ENCODE results near the gene DISP3. TPM values are rescaled to one million over a fixed set of nuclear protein-coding genes. Genes with fewer than 3 reads are reported as not detected.

The DISP3 gene
- total and polyA plus RNA-seq, 9 of the 15 experiments (the other 6 are each of a cell fraction or from before 2014, with no cell fraction given) = 0.03 to 0.19 (median 0.15) TPM; not detected in 5

- ATAC-seq = no peak
- in situ Hi-C loops (cut with MboI) = no loop called here
Measured at GRCh38 chr1:11466416-11466815, 12.5 kb upstream of the DISP3 start.

More at GRCh38 chr1:11466416-11466815, 12.5 kb upstream of the DISP3 start:
- WGBS (ENCODE audit: insufficient coverage, low coverage, missing lambda C conversion rate) = 0% methylated on average over 2 of the region's 2 CpGs
- H3K9me3 ChIP-seq (replicated peaks; ENCODE audit: control insufficient read depth, insufficient read depth, low read depth, low read length) = no peaks in the 10 kb centered on the region
- BruUV-seq (replicated peaks) = no TSS peak
- H3K9ac ChIP-seq (ENCODE audit: insufficient read depth in 1 of 2, low read depth in 2 of 2, low read length in 2 of 2) = no peak overlapping the region
- no peak overlapping the region for H3K4me3 ChIP-seq
- FAIRE-seq (no peak), DNase-seq (ENCODE audit: extremely low read depth in 1 of 4, low spot score in 3 of 4) (no peak)
- no peak overlapping the region for H2AFZ ChIP-seq (ENCODE audit: low read depth, low read length)
- H3K4me2 ChIP-seq (ENCODE audit: insufficient read depth, low read length) = no peak overlapping the region
- peaks cover 13% of the 10 kb centered on the region; the same call in 1 of the 2 replicates for H4K20me1 ChIP-seq (replicated peaks; ENCODE audit: control insufficient read depth, insufficient read depth, low read length)
- ChIA-PET CTCF (ENCODE audit: low intra/inter-chr PET ratio) (no interaction called here), POLR2A (interaction anchor here (1.1 kb wide), 1 partner anchor 10 kb away, joined by 4 read pairs; no protein-coding TSS in a partner anchor)
- intact Hi-C loops (cut with micrococcal nuclease) = no loop called here
- H3K9me1 ChIP-seq (ENCODE audit: control insufficient read depth, insufficient read depth, low read length) = no peaks in the 10 kb centered on the region
- TF ChIP-seq SMARCC2 (IDR thresholded peaks at IDR 0.05; ENCODE audit: low read depth) = no peak
- no peak for TF ChIP-seq SRSF9 (IDR thresholded peaks at IDR 0.05; ENCODE audit: borderline replicate concordance, low read depth, low read length)
- TF ChIP-seq RBM34 (IDR thresholded peaks at IDR 0.05; ENCODE audit: borderline replicate concordance, insufficient read depth, low read length) = no peak
- TF ChIP-seq ZNF740 (CRISPR knock-in tag; IDR thresholded peaks at IDR 0.05) = no peak
- no peak for TF ChIP-seq ZNF740 (tag; IDR thresholded peaks at IDR 0.05)
- no peak for TF ChIP-seq GATAD2A (IDR thresholded peaks at IDR 0.05)
- no peak for TF ChIP-seq L3MBTL2 (IDR thresholded peaks at IDR 0.05)
- TF ChIP-seq CHD2 (IDR thresholded peaks at IDR 0.05; ENCODE audit: low read depth, low read length) = no peak
- H3K27me3 ChIP-seq (ENCODE audit: control insufficient read depth in 2 of 2, insufficient read depth in 2 of 2, low read length in 2 of 2) = peaks cover 5 to 27% of the 10 kb centered on the region in 2 experiments; a peak in 3 of 5 replicates
- no peaks in the 10 kb centered on the region for H3K79me2 ChIP-seq (ENCODE audit: control insufficient read depth, insufficient read depth, low read length)
- H3K27ac ChIP-seq (ENCODE audit: extremely low read depth, low read depth, low read length) = no peak overlapping the region
- no peaks in the 10 kb centered on the region for H3K4me1 ChIP-seq (replicated peaks in 1 of 2; ENCODE audit: control insufficient read depth in 2 of 2, insufficient read depth in 2 of 2, low read length in 2 of 2)
- no peaks in the 10 kb centered on the region for H3K36me3 ChIP-seq (ENCODE audit: control insufficient read depth, insufficient read depth, low read length)
